ENCODE data around the gene PTPRG.

Gene PTPRG

GRCh38 chr3:61979638-61980037 is 418.3 kb downstream of the PTPRG start:
- Mint-ChIP-seq H3K27me3 (no peaks in the 10 kb centered on the region), H3K4me3 (no peak overlapping the region), H3K4me1 (peaks cover under 1% of the 10 kb centered on the region), H3K36me3 (no peaks in the 10 kb centered on the region), H3K9me3 (no peaks in the 10 kb centered on the region), H3K27ac (no peak overlapping the region)
- ATAC-seq, result no peak

GRCh38 chr3:61980041-61980440 is 418.7 kb downstream of the PTPRG start:
- peaks cover 4% of the 10 kb centered on the region for H3K4me1 Mint-ChIP-seq
- ATAC-seq, result no peak
- no peak overlapping the region for H3K27ac Mint-ChIP-seq
- no peaks in the 10 kb centered on the region for H3K36me3 Mint-ChIP-seq
- H3K27me3 Mint-ChIP-seq, result no peaks in the 10 kb centered on the region
- no peaks in the 10 kb centered on the region for H3K9me3 Mint-ChIP-seq
- H3K4me3 Mint-ChIP-seq, result no peak overlapping the region

GRCh38 chr3:61981060-61981459 is 419.7 kb downstream of the PTPRG start:
- no peaks in the 10 kb centered on the region for H3K36me3 Mint-ChIP-seq
- no peaks in the 10 kb centered on the region for H3K27me3 Mint-ChIP-seq
- ATAC-seq, result no peak
- H3K27ac Mint-ChIP-seq, result no peak overlapping the region
- peaks cover 4% of the 10 kb centered on the region for H3K4me1 Mint-ChIP-seq
- H3K9me3 Mint-ChIP-seq, result no peaks in the 10 kb centered on the region
- H3K4me3 Mint-ChIP-seq, result no peak overlapping the region

- H3K27me3 Mint-ChIP-seq, result no peaks in the 10 kb centered on the region
- no peak for ATAC-seq
- H3K36me3 Mint-ChIP-seq, result no peaks in the 10 kb centered on the region
- no peak overlapping the region for H3K27ac Mint-ChIP-seq
- H3K4me1 Mint-ChIP-seq, result peaks cover 4% of the 10 kb centered on the region
- H3K4me3 Mint-ChIP-seq, result no peak overlapping the region
- no peaks in the 10 kb centered on the region for H3K9me3 Mint-ChIP-seq
Measured at GRCh38 chr3:61983479-61983878, 422.1 kb downstream of the PTPRG start.

- no peaks in the 10 kb centered on the region for H3K27me3 Mint-ChIP-seq
- no peak for ATAC-seq
- H3K36me3 Mint-ChIP-seq, result no peaks in the 10 kb centered on the region
Measured at GRCh38 chr3:61985020-61985419, 423.6 kb downstream of the PTPRG start.

GRCh38 chr3:61986473-61986872 is 425.1 kb downstream of the PTPRG start:
- Mint-ChIP-seq H3K9me3 (no peaks in the 10 kb centered on the region), H3K27ac (no peak overlapping the region), H3K36me3 (no peaks in the 10 kb centered on the region), H3K4me1 (peaks cover 4% of the 10 kb centered on the region), H3K4me3 (no peak overlapping the region), H3K27me3 (no peaks in the 10 kb centered on the region)
- ATAC-seq, result no peak

More at GRCh38 chr3:61985020-61985419, 423.6 kb downstream of the PTPRG start:
- H3K9me3 Mint-ChIP-seq, result no peaks in the 10 kb centered on the region
- peaks cover 4% of the 10 kb centered on the region for H3K4me1 Mint-ChIP-seq
- H3K27ac Mint-ChIP-seq, result no peak overlapping the region
- no peak overlapping the region for H3K4me3 Mint-ChIP-seq

- Mint-ChIP-seq H3K27me3 (no peaks in the 10 kb centered on the region), H3K9me3 (no peaks in the 10 kb centered on the region), H3K36me3 (no peaks in the 10 kb centered on the region), H3K4me3 (no peak overlapping the region), H3K27ac (no peak overlapping the region), H3K4me1 (peaks cover 2% of the 10 kb centered on the region)
- no peak for ATAC-seq
Measured at GRCh38 chr3:61989681-61990080, 428.3 kb downstream of the PTPRG start.

- Mint-ChIP-seq H3K36me3 (no peaks in the 10 kb centered on the region), H3K4me1 (no peaks in the 10 kb centered on the region), H3K27me3 (no peaks in the 10 kb centered on the region), H3K4me3 (no peak overlapping the region), H3K9me3 (no peaks in the 10 kb centered on the region), H3K27ac (no peak overlapping the region)
- no peak for ATAC-seq
Measured at GRCh38 chr3:61990327-61991027, 429.1 kb downstream of the PTPRG start.

GRCh38 chr3:61991706-61992105 is 430.3 kb downstream of the PTPRG start:
- Mint-ChIP-seq H3K36me3 (no peaks in the 10 kb centered on the region), H3K27ac (no peak overlapping the region), H3K9me3 (peaks cover 4% of the 10 kb centered on the region), H3K4me1 (no peaks in the 10 kb centered on the region), H3K27me3 (no peaks in the 10 kb centered on the region), H3K4me3 (no peak overlapping the region)
- ATAC-seq, result no peak

GRCh38 chr3:61996366-61996765 is 435.0 kb downstream of the PTPRG start:
- H3K4me1 Mint-ChIP-seq, result no peaks in the 10 kb centered on the region
- peaks cover 4% of the 10 kb centered on the region for H3K9me3 Mint-ChIP-seq
- no peak for ATAC-seq
- H3K36me3 Mint-ChIP-seq, result no peaks in the 10 kb centered on the region
- H3K27me3 Mint-ChIP-seq, result no peaks in the 10 kb centered on the region
- H3K4me3 Mint-ChIP-seq, result no peak overlapping the region
- H3K27ac Mint-ChIP-seq, result no peak overlapping the region

GRCh38 chr3:61997101-61997500 is 435.7 kb downstream of the PTPRG start:
- no peaks in the 10 kb centered on the region for H3K36me3 Mint-ChIP-seq
- H3K4me3 Mint-ChIP-seq, result no peak overlapping the region
- ATAC-seq, result no peak
- peaks cover 4% of the 10 kb centered on the region for H3K9me3 Mint-ChIP-seq
- no peaks in the 10 kb centered on the region for H3K27me3 Mint-ChIP-seq
- no peak overlapping the region for H3K27ac Mint-ChIP-seq
- no peaks in the 10 kb centered on the region for H3K4me1 Mint-ChIP-seq

GRCh38 chr3:62003835-62004234 is 442.5 kb downstream of the PTPRG start:
- H3K27ac Mint-ChIP-seq, result no peak overlapping the region
- no peaks in the 10 kb centered on the region for H3K9me3 Mint-ChIP-seq
- H3K4me1 Mint-ChIP-seq, result no peaks in the 10 kb centered on the region
- peaks cover 12% of the 10 kb centered on the region for H3K36me3 Mint-ChIP-seq
- H3K4me3 Mint-ChIP-seq, result no peak overlapping the region
- ATAC-seq, result no peak
- H3K27me3 Mint-ChIP-seq, result no peaks in the 10 kb centered on the region

- ATAC-seq, result no peak
- Mint-ChIP-seq H3K36me3 (peaks cover 17% of the 10 kb centered on the region), H3K9me3 (no peaks in the 10 kb centered on the region), H3K27ac (no peak overlapping the region), H3K27me3 (no peaks in the 10 kb centered on the region), H3K4me3 (no peak overlapping the region), H3K4me1 (no peaks in the 10 kb centered on the region)
Measured at GRCh38 chr3:62007036-62007435, 445.7 kb downstream of the PTPRG start.

GRCh38 chr3:62010989-62011388 is 449.6 kb downstream of the PTPRG start:
- Mint-ChIP-seq H3K4me1 (no peaks in the 10 kb centered on the region), H3K27me3 (no peaks in the 10 kb centered on the region), H3K36me3 (peaks cover 6% of the 10 kb centered on the region), H3K4me3 (no peak overlapping the region), H3K9me3 (no peaks in the 10 kb centered on the region), H3K27ac (no peak overlapping the region)
- ATAC-seq, result no peak

GRCh38 chr3:62011666-62012065 is 450.3 kb downstream of the PTPRG start:
- peaks cover 6% of the 10 kb centered on the region for H3K36me3 Mint-ChIP-seq
- ATAC-seq, result no peak
- H3K4me3 Mint-ChIP-seq, result no peak overlapping the region
- H3K27me3 Mint-ChIP-seq, result no peaks in the 10 kb centered on the region
- no peaks in the 10 kb centered on the region for H3K9me3 Mint-ChIP-seq
- H3K27ac Mint-ChIP-seq, result no peak overlapping the region
- no peaks in the 10 kb centered on the region for H3K4me1 Mint-ChIP-seq

- Mint-ChIP-seq H3K36me3 (peaks cover 12% of the 10 kb centered on the region), H3K27ac (no peak overlapping the region)
- ATAC-seq, result no peak
Measured at GRCh38 chr3:62013951-62014350, 452.6 kb downstream of the PTPRG start.

More at GRCh38 chr3:62013951-62014350, 452.6 kb downstream of the PTPRG start:
- Mint-ChIP-seq H3K4me1 (no peaks in the 10 kb centered on the region), H3K27me3 (no peaks in the 10 kb centered on the region), H3K4me3 (no peak overlapping the region), H3K9me3 (peaks cover 3% of the 10 kb centered on the region)
